Measurements from ENCODE around the gene UNC45A.

DNA sequence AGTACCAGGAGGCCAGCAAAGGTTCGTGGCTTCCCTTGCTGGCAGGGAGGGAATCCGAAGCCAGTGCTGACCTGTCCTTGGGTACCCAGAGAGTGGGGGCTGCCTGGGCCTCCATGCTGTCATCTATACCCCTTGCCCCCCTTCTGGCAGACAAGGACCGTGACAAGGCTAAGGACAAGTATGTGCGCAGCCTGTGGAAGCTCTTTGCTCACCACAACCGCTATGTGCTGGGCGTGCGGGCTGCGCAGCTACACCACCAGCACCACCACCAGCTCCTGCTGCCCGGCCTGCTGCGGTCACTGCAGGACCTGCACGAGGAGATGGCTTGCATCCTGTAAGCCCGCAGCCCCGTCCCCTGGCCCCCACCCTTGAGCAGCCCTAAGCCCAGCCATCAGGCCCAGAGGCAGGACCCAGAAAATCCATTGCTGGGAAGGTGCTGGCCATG lies 48.0 kb upstream of the UNC45A start:
- TF ChIP-seq, protein P1, sequence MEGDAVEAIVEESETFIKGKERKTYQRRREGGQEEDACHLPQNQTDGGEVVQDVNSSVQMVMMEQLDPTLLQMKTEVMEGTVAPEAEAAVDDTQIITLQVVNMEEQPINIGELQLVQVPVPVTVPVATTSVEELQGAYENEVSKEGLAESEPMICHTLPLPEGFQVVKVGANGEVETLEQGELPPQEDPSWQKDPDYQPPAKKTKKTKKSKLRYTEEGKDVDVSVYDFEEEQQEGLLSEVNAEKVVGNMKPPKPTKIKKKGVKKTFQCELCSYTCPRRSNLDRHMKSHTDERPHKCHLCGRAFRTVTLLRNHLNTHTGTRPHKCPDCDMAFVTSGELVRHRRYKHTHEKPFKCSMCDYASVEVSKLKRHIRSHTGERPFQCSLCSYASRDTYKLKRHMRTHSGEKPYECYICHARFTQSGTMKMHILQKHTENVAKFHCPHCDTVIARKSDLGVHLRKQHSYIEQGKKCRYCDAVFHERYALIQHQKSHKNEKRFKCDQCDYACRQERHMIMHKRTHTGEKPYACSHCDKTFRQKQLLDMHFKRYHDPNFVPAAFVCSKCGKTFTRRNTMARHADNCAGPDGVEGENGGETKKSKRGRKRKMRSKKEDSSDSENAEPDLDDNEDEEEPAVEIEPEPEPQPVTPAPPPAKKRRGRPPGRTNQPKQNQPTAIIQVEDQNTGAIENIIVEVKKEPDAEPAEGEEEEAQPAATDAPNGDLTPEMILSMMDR (IDR thresholded peaks at IDR 0.05) = no peak
- TF ChIP-seq POLR2A (IDR thresholded peaks at IDR 0.05) = no peak
